ENCODE measurements around the gene MYDGF.

MYDGF gene

GRCh38 chr19:4633140-4633967 is 36.8 kb downstream of the MYDGF start:
- no peaks in the 10 kb centered on the region for H3K36me3 Mint-ChIP-seq (ENCODE audit: low read depth)
- H3K4me1 Mint-ChIP-seq (ENCODE audit: low read depth) = peaks cover 16% of the 10 kb centered on the region
- peak overlapping the region; percentile 59 for H3K4me3 Mint-ChIP-seq
- H3K27ac Mint-ChIP-seq = no peak overlapping the region
- H3K27me3 Mint-ChIP-seq (ENCODE audit: low read depth) = no peaks in the 10 kb centered on the region
- no peaks in the 10 kb centered on the region for H3K9me3 Mint-ChIP-seq

DNA sequence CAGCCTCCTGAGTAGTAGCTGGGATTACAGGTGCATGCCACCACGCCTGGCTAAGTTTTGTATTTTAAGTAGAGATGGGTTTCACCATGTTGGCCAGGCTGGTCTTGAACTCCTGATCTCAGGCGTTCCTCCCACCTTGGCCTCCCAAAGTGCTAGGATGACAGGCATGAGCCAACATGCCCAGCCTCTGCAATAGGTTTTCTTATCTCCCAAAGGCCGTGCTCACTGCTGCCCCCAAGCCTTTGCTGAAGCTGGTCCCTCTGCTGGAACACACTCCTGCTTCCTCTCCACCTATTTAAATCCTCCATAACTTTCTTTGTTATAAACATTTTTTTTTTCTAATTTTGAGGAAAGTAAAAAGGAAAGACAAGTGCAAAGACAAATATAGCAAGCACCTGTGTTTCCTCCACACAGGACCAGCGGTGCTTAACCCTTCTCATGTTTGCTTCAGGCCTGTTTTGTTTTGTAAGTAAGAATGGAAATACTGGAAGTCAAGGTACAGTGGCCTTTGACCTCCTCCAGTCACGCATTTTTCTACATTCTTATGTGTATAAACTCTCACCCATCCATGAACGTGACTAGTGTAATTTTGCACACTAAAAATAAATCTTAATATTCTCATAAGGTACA is 45.3 kb downstream of the MYDGF start:
- Mint-ChIP-seq H3K27me3 (ENCODE audit: low read depth) (no peaks in the 10 kb centered on the region), H3K36me3 (ENCODE audit: low read depth) (no peaks in the 10 kb centered on the region), H3K4me3 (no peak overlapping the region), H3K27ac (no peak overlapping the region), H3K9me3 (no peaks in the 10 kb centered on the region), H3K4me1 (ENCODE audit: low read depth) (no peaks in the 10 kb centered on the region)

GRCh38 chr19:4624301-4624700 is 45.8 kb downstream of the MYDGF start:
- no peaks in the 10 kb centered on the region for H3K9me3 Mint-ChIP-seq
- H3K4me1 Mint-ChIP-seq (ENCODE audit: low read depth) = no peaks in the 10 kb centered on the region
- H3K36me3 Mint-ChIP-seq (ENCODE audit: low read depth) = no peaks in the 10 kb centered on the region
- H3K4me3 Mint-ChIP-seq = no peak overlapping the region
- no peaks in the 10 kb centered on the region for H3K27me3 Mint-ChIP-seq (ENCODE audit: low read depth)
- no peak overlapping the region for H3K27ac Mint-ChIP-seq

DNA sequence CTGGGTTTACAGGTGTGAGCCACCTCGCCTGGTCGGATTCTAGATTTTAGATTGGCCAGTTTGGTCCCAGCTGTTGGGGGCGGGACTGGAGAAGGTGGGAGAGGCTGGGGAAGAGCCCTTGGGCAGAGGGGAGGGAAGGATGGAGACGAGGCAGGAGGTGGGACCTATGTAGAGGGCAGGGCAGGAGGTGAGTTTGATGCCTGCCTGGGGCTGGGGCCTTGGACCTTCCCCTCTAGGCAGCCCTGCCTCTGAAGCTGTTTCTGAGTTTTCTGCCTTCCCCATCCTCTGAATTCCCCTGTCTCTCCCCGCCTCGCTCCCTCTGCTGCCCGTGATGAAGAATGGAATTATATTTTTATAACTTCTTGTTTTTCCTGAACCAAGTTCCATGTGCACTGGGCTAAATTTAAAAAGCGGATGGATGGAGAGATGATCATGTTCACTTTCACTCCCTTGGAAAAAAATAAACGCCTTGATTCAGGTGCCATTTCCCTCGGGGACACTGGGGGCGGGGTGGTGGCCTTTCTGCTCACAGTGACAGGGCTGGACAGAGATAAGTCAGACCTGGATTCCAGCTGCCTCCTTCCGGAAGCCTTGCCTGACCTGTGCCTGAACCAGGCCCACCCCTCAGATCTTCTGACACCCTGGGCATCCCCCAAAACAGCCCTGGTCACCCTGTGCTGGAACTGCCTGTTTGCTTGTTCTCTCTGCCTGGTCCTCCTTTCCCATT is 47.3 kb downstream of the MYDGF start:
- no peaks in the 10 kb centered on the region for H3K9me3 Mint-ChIP-seq
- H3K27ac Mint-ChIP-seq = no peak overlapping the region
- H3K36me3 Mint-ChIP-seq (ENCODE audit: low read depth) = no peaks in the 10 kb centered on the region
- peaks cover 3% of the 10 kb centered on the region for H3K27me3 Mint-ChIP-seq (ENCODE audit: low read depth)
- H3K4me1 Mint-ChIP-seq (ENCODE audit: low read depth) = no peaks in the 10 kb centered on the region
- H3K4me3 Mint-ChIP-seq = no peak overlapping the region

DNA sequence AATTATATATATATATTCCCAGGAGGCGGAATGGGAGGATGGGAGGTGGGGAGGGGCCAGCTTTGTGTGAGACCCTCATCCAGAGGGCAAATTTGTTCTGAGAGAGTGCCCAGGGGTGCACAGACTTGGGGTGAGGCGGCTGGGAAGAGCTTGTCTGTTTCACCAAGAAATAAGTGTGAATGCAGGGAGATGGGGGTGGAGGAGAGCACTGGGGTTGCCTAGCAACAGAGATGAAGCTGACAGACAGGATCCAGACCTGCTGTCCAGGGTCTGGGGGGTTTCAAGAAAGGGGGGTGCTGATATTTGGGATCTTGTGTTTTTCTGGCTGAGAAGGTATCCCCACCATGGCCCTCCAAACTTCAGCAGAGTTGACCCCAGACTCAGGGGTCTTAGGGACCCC is 49.5 kb downstream of the MYDGF start:
- no peaks in the 10 kb centered on the region for H3K4me1 Mint-ChIP-seq (ENCODE audit: low read depth)
- peaks cover 9% of the 10 kb centered on the region for H3K27me3 Mint-ChIP-seq (ENCODE audit: low read depth)
- H3K36me3 Mint-ChIP-seq (ENCODE audit: low read depth) = no peaks in the 10 kb centered on the region
- no peaks in the 10 kb centered on the region for H3K9me3 Mint-ChIP-seq
- H3K27ac Mint-ChIP-seq = no peak overlapping the region
- H3K4me3 Mint-ChIP-seq = no peak overlapping the region

DNA sequence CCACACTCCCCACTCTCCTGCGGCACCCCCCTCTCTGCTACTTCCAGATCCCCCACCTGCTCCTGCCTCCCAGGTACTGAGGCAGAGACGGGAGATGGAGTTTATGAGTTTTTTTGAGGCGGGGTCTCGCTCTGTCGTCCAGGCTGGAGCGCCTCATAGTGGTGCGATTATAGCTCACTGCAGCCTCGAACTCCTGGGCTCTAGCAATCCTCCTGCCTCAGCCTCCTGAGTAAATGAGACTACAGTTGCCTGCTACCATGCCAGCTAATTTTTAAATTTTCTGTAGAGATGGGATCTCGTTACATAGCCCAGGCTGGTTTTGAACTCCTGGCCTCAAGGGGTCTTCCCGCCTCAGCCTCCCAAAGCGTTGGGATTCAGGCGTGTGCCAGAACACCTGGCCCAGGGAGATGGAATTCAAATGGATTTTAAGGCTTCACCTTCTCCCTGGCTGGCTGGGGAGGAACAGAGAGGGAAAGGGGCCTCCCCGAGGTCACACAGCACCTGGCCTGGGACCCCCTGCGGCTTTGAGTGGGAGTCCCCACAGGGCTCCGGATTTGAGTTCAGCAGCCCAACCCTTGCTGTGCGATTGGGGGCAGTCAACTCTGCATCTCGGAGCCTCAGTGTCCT is 50.4 kb downstream of the MYDGF start:
- H3K27me3 Mint-ChIP-seq (ENCODE audit: low read depth) = peaks cover 10% of the 10 kb centered on the region
- H3K27ac Mint-ChIP-seq = no peak overlapping the region
- H3K9me3 Mint-ChIP-seq = no peaks in the 10 kb centered on the region
- no peak overlapping the region for H3K4me3 Mint-ChIP-seq
- H3K36me3 Mint-ChIP-seq (ENCODE audit: low read depth) = no peaks in the 10 kb centered on the region
- H3K4me1 Mint-ChIP-seq (ENCODE audit: low read depth) = no peaks in the 10 kb centered on the region

GRCh38 chr19:4618019-4618418 is 52.1 kb downstream of the MYDGF start:
- Mint-ChIP-seq H3K4me1 (ENCODE audit: low read depth) (no peaks in the 10 kb centered on the region), H3K27ac (no peak overlapping the region), H3K9me3 (no peaks in the 10 kb centered on the region), H3K4me3 (no peak overlapping the region), H3K27me3 (ENCODE audit: low read depth) (peaks cover 10% of the 10 kb centered on the region), H3K36me3 (ENCODE audit: low read depth) (no peaks in the 10 kb centered on the region)

GRCh38 chr19:4613254-4613751 is 56.8 kb downstream of the MYDGF start:
- Mint-ChIP-seq H3K36me3 (ENCODE audit: low read depth) (no peaks in the 10 kb centered on the region), H3K27me3 (ENCODE audit: low read depth) (peaks cover 19% of the 10 kb centered on the region), H3K4me1 (ENCODE audit: low read depth) (no peaks in the 10 kb centered on the region), H3K4me3 (no peak overlapping the region), H3K27ac (no peak overlapping the region), H3K9me3 (no peaks in the 10 kb centered on the region)

GRCh38 chr19:4609878-4610511 is 60.1 kb downstream of the MYDGF start:
- no peaks in the 10 kb centered on the region for H3K4me1 Mint-ChIP-seq (ENCODE audit: low read depth)
- H3K36me3 Mint-ChIP-seq (ENCODE audit: low read depth) = no peaks in the 10 kb centered on the region
- H3K27ac Mint-ChIP-seq = no peak overlapping the region
- no peaks in the 10 kb centered on the region for H3K9me3 Mint-ChIP-seq
- no peak overlapping the region for H3K4me3 Mint-ChIP-seq
- peaks cover 15% of the 10 kb centered on the region for H3K27me3 Mint-ChIP-seq (ENCODE audit: low read depth)
